WTC11 (cell line): ENCODE measurements around the gene EPN3. TPM values are rescaled to one million over a fixed set of nuclear protein-coding genes. Genes with fewer than 3 reads are reported as not detected.

Source experiments
- ATAC-seq: fragments of 200-7000 bp; cut with Tn5 transposase; 2 replicates; pipeline ENCODE4 v1.10.0; 2021; ENCODE audit warnings: mild to moderate bottlenecking, moderate library complexity
- CTCF ChIA-PET: fragments of 300-600 bp; sonication (Branson Sonifier 250); formaldehyde crosslinking; loops from one replicate; lab custom pipeline; 2021; ENCODE audit warnings: antibody characterized with exemption; lab: Charles Lee
- POLR2A ChIA-PET: fragments of 350-600 bp; sonication (Branson Sonifier 250); formaldehyde crosslinking; loops from one replicate; lab custom pipeline; 2021; ENCODE audit warnings: antibody characterized with exemption; lab: Charles Lee
- DNase-seq: peaks from one replicate; pipeline ENCODE4 v3.0.0; 2021; ENCODE audit warnings: low spot score
- H3K27ac Mint-ChIP-seq: 2 replicates; pipeline ENCODE4 v1.8.0; 2021; ENCODE audit warnings: mixed read lengths
- H3K27me3 Mint-ChIP-seq: 2 replicates; pipeline ENCODE4 v1.8.0; 2021; ENCODE audit warnings: low read depth, mild to moderate bottlenecking, moderate library complexity, mixed read lengths
- H3K36me3 Mint-ChIP-seq: 2 replicates; pipeline ENCODE4 v1.8.0; 2021; ENCODE audit warnings: mixed read lengths
- H3K4me1 Mint-ChIP-seq: 2 replicates; pipeline ENCODE4 v1.8.0; 2022; ENCODE audit warnings: mixed read lengths
- H3K4me3 Mint-ChIP-seq: 2 replicates; pipeline ENCODE4 v1.8.0; 2021; ENCODE audit warnings: mild to moderate bottlenecking, moderate library complexity, mixed read lengths
- H3K9me3 Mint-ChIP-seq: 2 replicates; pipeline ENCODE4 v1.8.0; 2021; ENCODE audit warnings: mixed read lengths
- CBFB ChIP-seq: sonication (generic); formaldehyde crosslinking; IDR thresholded peaks from 2 replicates; pipeline ENCODE4 v1.8.1; 2022; ENCODE audit warnings: mild to moderate bottlenecking, low read depth, missing genetic modification reagents
- CREM ChIP-seq: sonication (generic); formaldehyde crosslinking; IDR thresholded peaks from 2 replicates; pipeline ENCODE4 v1.8.1; 2022; ENCODE audit warnings: mild to moderate bottlenecking, missing genetic modification reagents, moderate library complexity
- ETV6 ChIP-seq: sonication (generic); formaldehyde crosslinking; IDR thresholded peaks from 2 replicates; pipeline ENCODE4 v1.8.1; 2022; ENCODE audit warnings: mild to moderate bottlenecking, missing genetic modification reagents
- GTF2I ChIP-seq: fragments of 250-450 bp; sonication (Bioruptor Pico); conservative IDR thresholded peaks from 2 replicates; pipeline ENCODE4 v1.4.0; 2021; ENCODE audit warnings: mild to moderate bottlenecking
- JUN ChIP-seq: sonication (generic); formaldehyde crosslinking; IDR thresholded peaks from 2 replicates; pipeline ENCODE4 v1.8.0; 2023; ENCODE audit warnings: mild to moderate bottlenecking, missing genetic modification reagents
- MXD4 ChIP-seq: fragments of 250-450 bp; sonication (Bioruptor Pico); IDR thresholded peaks from 2 replicates; pipeline ENCODE4 v1.8.0; 2021; ENCODE audit warnings: mild to moderate bottlenecking, moderate library complexity, borderline replicate concordance
- NR1H2 ChIP-seq: sonication (generic); formaldehyde crosslinking; IDR thresholded peaks from 2 replicates; pipeline ENCODE4 v1.9.0; 2021; ENCODE audit warnings: mild to moderate bottlenecking, moderate library complexity, missing genetic modification reagents
- PRRX2 ChIP-seq: fragments of 250-450 bp; sonication (Bioruptor Pico); IDR thresholded peaks from 2 replicates; pipeline ENCODE4 v1.8.0; 2021; ENCODE audit warnings: mild to moderate bottlenecking
- RORB ChIP-seq: fragments of 250-450 bp; sonication (Bioruptor Pico); IDR thresholded peaks from 2 replicates; pipeline ENCODE4 v1.9.0; 2021; ENCODE audit warnings: mild to moderate bottlenecking
- TEAD1 ChIP-seq: sonication (generic); formaldehyde crosslinking; IDR thresholded peaks from 2 replicates; pipeline ENCODE4 v1.8.0; 2022; ENCODE audit warnings: mild to moderate bottlenecking, missing genetic modification reagents
- ZNF138 ChIP-seq: sonication (generic); formaldehyde crosslinking; conservative IDR thresholded peaks from 2 replicates; pipeline ENCODE4 v1.8.1; 2022; ENCODE audit warnings: mild to moderate bottlenecking, moderate library complexity, missing genetic modification reagents
- ZNF232 ChIP-seq: sonication (generic); formaldehyde crosslinking; IDR thresholded peaks from 2 replicates; pipeline ENCODE4 v1.8.0; 2022; ENCODE audit warnings: mild to moderate bottlenecking, missing genetic modification reagents
- ZNF671 ChIP-seq: fragments of 250-450 bp; sonication (Bioruptor Pico); IDR thresholded peaks from 2 replicates; pipeline ENCODE4 v1.8.0; 2021; ENCODE audit warnings: mild to moderate bottlenecking
- total RNA-seq: library from RNA; stranded (reverse); gene quantifications from 3 replicates; pipeline ENCODE4 v1.2.3, GENCODE V29; 2021
- TF ChIP-seq, protein P1 (sequence below): sonication (generic); formaldehyde crosslinking; IDR thresholded peaks from 2 replicates; pipeline ENCODE4 v1.8.1; 2022; ENCODE audit warnings: mild to moderate bottlenecking, missing genetic modification reagents, moderate library complexity, borderline replicate concordance
- TF ChIP-seq, protein P2 (sequence below): sonication (generic); formaldehyde crosslinking; IDR thresholded peaks from 2 replicates; pipeline ENCODE4 v1.8.1; 2022; ENCODE audit warnings: low read depth, missing genetic modification reagents, borderline replicate concordance
- TF ChIP-seq, protein P3 (sequence below): sonication (generic); formaldehyde crosslinking; IDR thresholded peaks from 2 replicates; pipeline ENCODE4 v1.8.0; 2023; ENCODE audit warnings: missing genetic modification reagents, mild to moderate bottlenecking, borderline replicate concordance
- TF ChIP-seq, protein P4 (sequence below): sonication (generic); formaldehyde crosslinking; IDR thresholded peaks from 2 replicates; pipeline ENCODE4 v1.8.0; 2023; ENCODE audit warnings: missing genetic modification reagents
- TF ChIP-seq, protein P5 (sequence below): sonication (generic); formaldehyde crosslinking; IDR thresholded peaks from 2 replicates; pipeline ENCODE4 v1.8.0; 2022; ENCODE audit warnings: mild to moderate bottlenecking, missing genetic modification reagents
- TF ChIP-seq, protein P6 (sequence below): sonication (generic); formaldehyde crosslinking; IDR thresholded peaks from 2 replicates; pipeline ENCODE4 v1.8.0; 2022; ENCODE audit warnings: missing genetic modification reagents
- TF ChIP-seq, protein P7 (sequence below): sonication (generic); formaldehyde crosslinking; IDR thresholded peaks from 2 replicates; pipeline ENCODE4 v1.8.1; 2023; ENCODE audit warnings: mild to moderate bottlenecking, moderate library complexity, missing genetic modification reagents

The EPN3 gene
- total RNA-seq, 1 experiment from 2014 or later, result 8.8 TPM

DNA sequence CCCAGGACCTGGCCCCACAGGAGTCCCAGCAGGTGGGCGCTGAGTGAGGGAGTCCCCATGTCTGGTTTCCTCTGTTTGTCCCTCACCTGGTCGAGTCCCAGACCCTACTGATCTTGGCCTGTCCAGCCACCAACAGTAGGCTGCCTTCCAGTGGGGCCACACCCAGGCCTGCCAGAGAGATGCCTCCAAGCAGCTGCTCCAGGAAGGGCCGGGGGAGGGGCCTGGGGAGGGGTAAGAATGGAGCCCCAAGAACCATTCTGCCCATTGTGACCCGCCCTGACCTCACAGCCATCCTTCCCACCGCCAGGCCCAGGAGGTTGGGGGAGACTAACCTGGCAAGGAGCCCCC is 15.2 kb downstream of the EPN3 start (continued):
- no peak for TF ChIP-seq CREM (CRISPR knock-in tag)
- no peak for TF ChIP-seq ZNF671 (CRISPR knock-in tag)
- TF ChIP-seq TEAD1, result no peak
- TF ChIP-seq, protein P1, sequence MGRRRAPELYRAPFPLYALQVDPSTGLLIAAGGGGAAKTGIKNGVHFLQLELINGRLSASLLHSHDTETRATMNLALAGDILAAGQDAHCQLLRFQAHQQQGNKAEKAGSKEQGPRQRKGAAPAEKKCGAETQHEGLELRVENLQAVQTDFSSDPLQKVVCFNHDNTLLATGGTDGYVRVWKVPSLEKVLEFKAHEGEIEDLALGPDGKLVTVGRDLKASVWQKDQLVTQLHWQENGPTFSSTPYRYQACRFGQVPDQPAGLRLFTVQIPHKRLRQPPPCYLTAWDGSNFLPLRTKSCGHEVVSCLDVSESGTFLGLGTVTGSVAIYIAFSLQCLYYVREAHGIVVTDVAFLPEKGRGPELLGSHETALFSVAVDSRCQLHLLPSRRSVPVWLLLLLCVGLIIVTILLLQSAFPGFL (CRISPR knock-in tag), result no peak

DNA sequence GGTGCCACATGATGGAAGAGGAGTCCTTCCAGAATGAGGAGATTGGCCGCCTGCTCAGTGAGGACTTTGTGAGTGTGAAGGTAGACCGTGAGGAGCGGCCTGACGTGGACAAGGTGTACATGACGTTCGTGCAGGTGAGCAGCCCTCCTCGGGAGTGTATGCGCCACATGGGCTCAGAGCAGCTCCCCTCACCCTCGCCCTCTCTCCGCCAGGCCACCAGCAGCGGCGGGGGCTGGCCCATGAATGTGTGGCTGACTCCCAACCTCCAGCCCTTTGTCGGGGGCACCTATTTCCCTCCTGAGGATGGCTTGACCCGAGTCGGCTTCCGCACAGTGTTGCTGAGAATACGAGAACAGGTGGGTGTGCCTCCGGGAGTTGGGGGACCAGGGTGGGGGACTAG is 16.3 kb downstream of the EPN3 start:
- Mint-ChIP-seq H3K9me3 (no peaks in the 10 kb centered on the region), H3K4me1 (peaks cover 6% of the 10 kb centered on the region; the same call in 1 of the 2 replicates), H3K27ac (no peak overlapping the region), H3K36me3 (no peaks in the 10 kb centered on the region), H3K27me3 (peaks cover 8% of the 10 kb centered on the region), H3K4me3 (no peak overlapping the region)
- DNase-seq (no peak), ATAC-seq (no peak)
- TF ChIP-seq MXD4 (CRISPR knock-in tag), result no peak
- no peak for TF ChIP-seq RORB (CRISPR knock-in tag)
- ChIA-PET POLR2A (no interaction called here), CTCF (interaction anchor here (1.1 to 5.6 kb wide), 4 partner anchors 14 to 77 kb away, joined by 4 to 313 read pairs (median 80); partner anchors contain the start of gene CACNA1G)

DNA sequence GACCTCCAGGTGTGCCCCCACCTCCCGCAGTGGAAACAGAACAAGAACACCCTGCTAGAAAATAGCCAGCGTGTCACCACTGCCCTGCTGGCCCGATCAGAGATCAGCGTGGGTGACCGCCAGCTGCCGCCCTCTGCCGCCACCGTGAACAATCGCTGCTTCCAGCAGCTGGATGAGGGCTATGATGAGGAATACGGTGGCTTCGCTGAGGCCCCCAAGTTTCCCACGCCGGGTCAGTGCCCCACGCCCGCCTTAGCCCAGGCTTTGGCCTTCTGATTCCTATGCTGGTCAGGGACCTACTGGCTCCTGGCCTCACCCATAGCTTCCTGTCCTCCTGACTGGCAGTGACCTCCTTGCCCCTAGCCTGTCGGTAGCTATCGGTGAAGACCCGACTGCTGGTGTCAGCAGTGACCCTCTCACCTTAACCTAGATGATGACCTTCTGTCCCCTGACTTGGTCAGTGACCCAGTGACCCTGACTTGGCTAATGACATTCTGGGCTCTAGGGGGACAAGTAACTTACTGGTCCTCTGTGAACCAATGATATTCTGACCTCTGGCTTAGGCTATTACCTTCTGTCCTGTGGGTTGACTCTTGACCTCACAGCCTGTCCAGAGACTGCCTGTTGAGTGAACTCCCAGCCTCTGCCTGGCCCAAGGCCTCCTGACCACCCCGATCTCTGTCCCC is 16.9 kb downstream of the EPN3 start:
- POLR2A ChIA-PET, result interaction anchor here (1.0 kb wide), 1 partner anchor 11 kb away, joined by 3 read pairs; the partner anchor contains the start of gene CACNA1G
- Mint-ChIP-seq H3K9me3 (no peaks in the 10 kb centered on the region), H3K27me3 (peaks cover 3% of the 10 kb centered on the region)
- TF ChIP-seq, protein P2, sequence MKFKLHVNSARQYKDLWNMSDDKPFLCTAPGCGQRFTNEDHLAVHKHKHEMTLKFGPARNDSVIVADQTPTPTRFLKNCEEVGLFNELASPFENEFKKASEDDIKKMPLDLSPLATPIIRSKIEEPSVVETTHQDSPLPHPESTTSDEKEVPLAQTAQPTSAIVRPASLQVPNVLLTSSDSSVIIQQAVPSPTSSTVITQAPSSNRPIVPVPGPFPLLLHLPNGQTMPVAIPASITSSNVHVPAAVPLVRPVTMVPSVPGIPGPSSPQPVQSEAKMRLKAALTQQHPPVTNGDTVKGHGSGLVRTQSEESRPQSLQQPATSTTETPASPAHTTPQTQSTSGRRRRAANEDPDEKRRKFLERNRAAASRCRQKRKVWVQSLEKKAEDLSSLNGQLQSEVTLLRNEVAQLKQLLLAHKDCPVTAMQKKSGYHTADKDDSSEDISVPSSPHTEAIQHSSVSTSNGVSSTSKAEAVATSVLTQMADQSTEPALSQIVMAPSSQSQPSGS (CRISPR knock-in tag), result no peak
- TF ChIP-seq ZNF138 (CRISPR knock-in tag) (no peak), ETV6 (CRISPR knock-in tag) (no peak), CBFB (CRISPR knock-in tag) (no peak), ZNF232 (CRISPR knock-in tag) (no peak), NR1H2 (CRISPR knock-in tag) (no peak), TEAD1 (no peak), JUN (no peak), GTF2I (no peak), PRRX2 (CRISPR knock-in tag) (no peak)
- TF ChIP-seq, protein P3, sequence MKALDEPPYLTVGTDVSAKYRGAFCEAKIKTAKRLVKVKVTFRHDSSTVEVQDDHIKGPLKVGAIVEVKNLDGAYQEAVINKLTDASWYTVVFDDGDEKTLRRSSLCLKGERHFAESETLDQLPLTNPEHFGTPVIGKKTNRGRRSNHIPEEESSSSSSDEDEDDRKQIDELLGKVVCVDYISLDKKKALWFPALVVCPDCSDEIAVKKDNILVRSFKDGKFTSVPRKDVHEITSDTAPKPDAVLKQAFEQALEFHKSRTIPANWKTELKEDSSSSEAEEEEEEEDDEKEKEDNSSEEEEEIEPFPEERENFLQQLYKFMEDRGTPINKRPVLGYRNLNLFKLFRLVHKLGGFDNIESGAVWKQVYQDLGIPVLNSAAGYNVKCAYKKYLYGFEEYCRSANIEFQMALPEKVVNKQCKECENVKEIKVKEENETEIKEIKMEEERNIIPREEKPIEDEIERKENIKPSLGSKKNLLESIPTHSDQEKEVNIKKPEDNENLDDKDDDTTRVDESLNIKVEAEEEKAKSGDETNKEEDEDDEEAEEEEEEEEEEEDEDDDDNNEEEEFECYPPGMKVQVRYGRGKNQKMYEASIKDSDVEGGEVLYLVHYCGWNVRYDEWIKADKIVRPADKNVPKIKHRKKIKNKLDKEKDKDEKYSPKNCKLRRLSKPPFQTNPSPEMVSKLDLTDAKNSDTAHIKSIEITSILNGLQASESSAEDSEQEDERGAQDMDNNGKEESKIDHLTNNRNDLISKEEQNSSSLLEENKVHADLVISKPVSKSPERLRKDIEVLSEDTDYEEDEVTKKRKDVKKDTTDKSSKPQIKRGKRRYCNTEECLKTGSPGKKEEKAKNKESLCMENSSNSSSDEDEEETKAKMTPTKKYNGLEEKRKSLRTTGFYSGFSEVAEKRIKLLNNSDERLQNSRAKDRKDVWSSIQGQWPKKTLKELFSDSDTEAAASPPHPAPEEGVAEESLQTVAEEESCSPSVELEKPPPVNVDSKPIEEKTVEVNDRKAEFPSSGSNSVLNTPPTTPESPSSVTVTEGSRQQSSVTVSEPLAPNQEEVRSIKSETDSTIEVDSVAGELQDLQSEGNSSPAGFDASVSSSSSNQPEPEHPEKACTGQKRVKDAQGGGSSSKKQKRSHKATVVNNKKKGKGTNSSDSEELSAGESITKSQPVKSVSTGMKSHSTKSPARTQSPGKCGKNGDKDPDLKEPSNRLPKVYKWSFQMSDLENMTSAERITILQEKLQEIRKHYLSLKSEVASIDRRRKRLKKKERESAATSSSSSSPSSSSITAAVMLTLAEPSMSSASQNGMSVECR (CRISPR knock-in tag), result no peak
- TF ChIP-seq, protein P4, sequence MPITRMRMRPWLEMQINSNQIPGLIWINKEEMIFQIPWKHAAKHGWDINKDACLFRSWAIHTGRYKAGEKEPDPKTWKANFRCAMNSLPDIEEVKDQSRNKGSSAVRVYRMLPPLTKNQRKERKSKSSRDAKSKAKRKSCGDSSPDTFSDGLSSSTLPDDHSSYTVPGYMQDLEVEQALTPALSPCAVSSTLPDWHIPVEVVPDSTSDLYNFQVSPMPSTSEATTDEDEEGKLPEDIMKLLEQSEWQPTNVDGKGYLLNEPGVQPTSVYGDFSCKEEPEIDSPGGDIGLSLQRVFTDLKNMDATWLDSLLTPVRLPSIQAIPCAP, result no peak
- TF ChIP-seq, protein P5, sequence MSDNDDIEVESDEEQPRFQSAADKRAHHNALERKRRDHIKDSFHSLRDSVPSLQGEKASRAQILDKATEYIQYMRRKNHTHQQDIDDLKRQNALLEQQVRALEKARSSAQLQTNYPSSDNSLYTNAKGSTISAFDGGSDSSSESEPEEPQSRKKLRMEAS, result no peak
- TF ChIP-seq, protein P6, sequence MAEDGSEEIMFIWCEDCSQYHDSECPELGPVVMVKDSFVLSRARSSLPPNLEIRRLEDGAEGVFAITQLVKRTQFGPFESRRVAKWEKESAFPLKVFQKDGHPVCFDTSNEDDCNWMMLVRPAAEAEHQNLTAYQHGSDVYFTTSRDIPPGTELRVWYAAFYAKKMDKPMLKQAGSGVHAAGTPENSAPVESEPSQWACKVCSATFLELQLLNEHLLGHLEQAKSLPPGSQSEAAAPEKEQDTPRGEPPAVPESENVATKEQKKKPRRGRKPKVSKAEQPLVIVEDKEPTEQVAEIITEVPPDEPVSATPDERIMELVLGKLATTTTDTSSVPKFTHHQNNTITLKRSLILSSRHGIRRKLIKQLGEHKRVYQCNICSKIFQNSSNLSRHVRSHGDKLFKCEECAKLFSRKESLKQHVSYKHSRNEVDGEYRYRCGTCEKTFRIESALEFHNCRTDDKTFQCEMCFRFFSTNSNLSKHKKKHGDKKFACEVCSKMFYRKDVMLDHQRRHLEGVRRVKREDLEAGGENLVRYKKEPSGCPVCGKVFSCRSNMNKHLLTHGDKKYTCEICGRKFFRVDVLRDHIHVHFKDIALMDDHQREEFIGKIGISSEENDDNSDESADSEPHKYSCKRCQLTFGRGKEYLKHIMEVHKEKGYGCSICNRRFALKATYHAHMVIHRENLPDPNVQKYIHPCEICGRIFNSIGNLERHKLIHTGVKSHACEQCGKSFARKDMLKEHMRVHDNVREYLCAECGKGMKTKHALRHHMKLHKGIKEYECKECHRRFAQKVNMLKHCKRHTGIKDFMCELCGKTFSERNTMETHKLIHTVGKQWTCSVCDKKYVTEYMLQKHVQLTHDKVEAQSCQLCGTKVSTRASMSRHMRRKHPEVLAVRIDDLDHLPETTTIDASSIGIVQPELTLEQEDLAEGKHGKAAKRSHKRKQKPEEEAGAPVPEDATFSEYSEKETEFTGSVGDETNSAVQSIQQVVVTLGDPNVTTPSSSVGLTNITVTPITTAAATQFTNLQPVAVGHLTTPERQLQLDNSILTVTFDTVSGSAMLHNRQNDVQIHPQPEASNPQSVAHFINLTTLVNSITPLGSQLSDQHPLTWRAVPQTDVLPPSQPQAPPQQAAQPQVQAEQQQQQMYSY, result no peak
- TF ChIP-seq, protein P7, sequence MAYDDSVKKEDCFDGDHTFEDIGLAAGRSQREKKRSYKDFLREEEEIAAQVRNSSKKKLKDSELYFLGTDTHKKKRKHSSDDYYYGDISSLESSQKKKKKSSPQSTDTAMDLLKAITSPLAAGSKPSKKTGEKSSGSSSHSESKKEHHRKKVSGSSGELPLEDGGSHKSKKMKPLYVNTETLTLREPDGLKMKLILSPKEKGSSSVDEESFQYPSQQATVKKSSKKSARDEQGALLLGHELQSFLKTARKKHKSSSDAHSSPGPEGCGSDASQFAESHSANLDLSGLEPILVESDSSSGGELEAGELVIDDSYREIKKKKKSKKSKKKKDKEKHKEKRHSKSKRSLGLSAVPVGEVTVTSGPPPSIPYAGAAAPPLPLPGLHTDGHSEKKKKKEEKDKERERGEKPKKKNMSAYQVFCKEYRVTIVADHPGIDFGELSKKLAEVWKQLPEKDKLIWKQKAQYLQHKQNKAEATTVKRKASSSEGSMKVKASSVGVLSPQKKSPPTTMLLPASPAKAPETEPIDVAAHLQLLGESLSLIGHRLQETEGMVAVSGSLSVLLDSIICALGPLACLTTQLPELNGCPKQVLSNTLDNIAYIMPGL (CRISPR knock-in tag), result no peak

More for the DNA sequence above, 16.9 kb downstream of the EPN3 start:
- CTCF ChIA-PET, result interaction anchor here (1.1 to 5.6 kb wide), 10 partner anchors 8 to 145 kb away, joined by 4 to 313 read pairs (median 22); partner anchors contain the start of genes CACNA1G and RSAD1
- no peak overlapping the region for H3K4me3 Mint-ChIP-seq
- H3K36me3 Mint-ChIP-seq, result no peaks in the 10 kb centered on the region
- peaks cover 6% of the 10 kb centered on the region; the same call in 1 of the 2 replicates for H3K4me1 Mint-ChIP-seq
- H3K27ac Mint-ChIP-seq, result no peak overlapping the region
- no peak for DNase-seq
- ATAC-seq, result no peak
